Left cardiac atrium (tissue), 2 donors: ENCODE measurements around the gene NUP210L. TPM values are rescaled to one million over a fixed set of nuclear protein-coding genes. Genes with fewer than 3 reads are reported as not detected.

Source experiments
- microRNA-seq, 2 donors: library from miRNA; unstranded; fragments of <30 nt; microRNA quantifications; one replicate each; pipeline ENCODE4 v1.2.0, GENCODE V29; 2020
- total RNA-seq, 2 donors: library from RNA; stranded (reverse); fragmentation: NEBNext Ultra II Directional; extraction: Animal tissue kit (Norgen Biotek cat#: 25700); gene quantifications; one replicate each; pipeline ENCODE4 v1.2.1, GENCODE V29; 2021
- donor health status: DM: no; HTN: yes; CAD: no; lungs with severe emphysema.
- donor health status: DM: yes; HTN: yes; CAD: no.

Gene NUP210L
- total RNA-seq, 2 donors from 2014 or later = 0.13 to 0.74 TPM

Small RNA genes lying within 50 kb of the gene (microRNA-seq; reads per million reads assigned to microRNA genes)
- gene MIR190B (18.3 to 37.3 reads per million in 2 donors), gene MIR5698 (0.20 to 0.27 reads per million in 2 donors), gene MIR6737 (0.40 to 0.54 reads per million in 2 donors)

Other genes with a start within 250 kb of the NUP210L start
- 10 to 100 TPM; 29.0 to 39.5 TPM for gene GATAD2B, start 232.1 kb downstream of the NUP210L start, total RNA-seq
- 10 to 100 TPM; 41.5 to 49.5 TPM for gene DENND4B, start 208.4 kb downstream of the NUP210L start, total RNA-seq
- 10 to 100 TPM; 17.3 to 19.6 TPM for gene CRTC2, start 196.5 kb downstream of the NUP210L start, total RNA-seq
- 10 to 100 TPM; 63.2 to 77.6 TPM for gene SLC39A1, start 191.5 kb downstream of the NUP210L start, total RNA-seq
- gene CREB3L4, start 187.2 kb downstream of the NUP210L start, total RNA-seq = 1 to 10 TPM; 3.4 to 5.7 TPM
- 100 to 1,000 TPM in 1 of 2 donors, 10 to 100 TPM in 1; 89.6 to 102 TPM for gene JTB, start 177.4 kb downstream of the NUP210L start, total RNA-seq
- 10 to 100 TPM; 72.1 to 77.5 TPM for gene RAB13, start 168.7 kb downstream of the NUP210L start, total RNA-seq
- 1,000 to 10,000 TPM in 1 of 2 donors, 100 to 1,000 TPM in 1; 949 to 1,289 TPM for gene RPS27, start 164.3 kb downstream of the NUP210L start, total RNA-seq
- gene TPM3, start 37.0 kb upstream of the NUP210L start, total RNA-seq = 100 to 1,000 TPM; 287 to 561 TPM
- not detected for gene CFAP141, start 51.3 kb upstream of the NUP210L start, total RNA-seq
- 100 to 1,000 TPM in 1 of 2 donors, 10 to 100 TPM in 1; 88.5 to 106 TPM for gene UBAP2L, start 65.9 kb upstream of the NUP210L start, total RNA-seq
- gene HAX1, start 117.6 kb upstream of the NUP210L start, total RNA-seq = 100 to 1,000 TPM; 112 to 120 TPM
- not detected for gene AQP10, start 166.0 kb upstream of the NUP210L start, total RNA-seq
- 10 to 100 TPM; 23.7 to 31.0 TPM for gene ATP8B2, start 170.5 kb upstream of the NUP210L start, total RNA-seq